PC-3 (cell line): ENCODE measurements around the gene MED15. TPM values are rescaled to one million over a fixed set of nuclear protein-coding genes. Genes with fewer than 3 reads are reported as not detected.

Experiments
- ATAC-seq: fragments of 200-7000 bp; cut with Tn5 transposase; 2 replicates; pipeline ENCODE4 v1.9.1; 2020; ENCODE audit warnings: mild to moderate bottlenecking, moderate library complexity
- BruUV-seq: library from RNA; stranded (reverse); fragments of 400-500 nt; replicated peaks from 2 replicates; lab custom pipeline; 2021; lab: Mats Ljungman, UMichigan
- CTCF ChIA-PET: fragments of 300-600 bp; sonication (Branson Sonifier 250); formaldehyde crosslinking; loops from one replicate; lab custom pipeline; 2022; ENCODE audit warnings: antibody characterized with exemption; lab: Charles Lee
- POLR2A ChIA-PET: fragments of 300-600 bp; sonication (Branson Sonifier 250); formaldehyde crosslinking; loops from one replicate; lab custom pipeline; 2022; ENCODE audit warnings: antibody characterized with exemption; ENCODE audit not compliant: unreplicated experiment; lab: Charles Lee
- DNase-seq: peaks from one replicate; pipeline ENCODE4 v3.0.0-alpha.2; 2015
- H2AFZ ChIP-seq: fragments of 300-600 bp; sonication (generic); 2 replicates; pipeline ENCODE4 v1.6.0; 2016; ENCODE audit warnings: antibody characterized with exemption, low read length
- H3F3A ChIP-seq: fragments of 300-600 bp; sonication (generic); one replicate; pipeline ENCODE4 v1.6.0; 2017; ENCODE audit warnings: antibody characterized with exemption, low read length, control low read depth, mild to moderate bottlenecking; ENCODE audit not compliant: unreplicated experiment
- H3K27ac ChIP-seq: fragments of 300-600 bp; sonication (generic); 2 replicates; pipeline ENCODE4 v1.5.1; 2016; ENCODE audit warnings: mild to moderate bottlenecking, low read length
- H3K27me3 ChIP-seq: fragments of 300-600 bp; sonication (generic); 2 replicates; pipeline ENCODE4 v1.6.1; 2016; ENCODE audit warnings: low read length, mixed read lengths
- H3K36me3 ChIP-seq: fragments of 300-600 bp; sonication (generic); 2 replicates; pipeline ENCODE4 v1.6.1; 2016; ENCODE audit warnings: low read depth, mixed run types, low read length, mixed read lengths
- H3K4me1 ChIP-seq: fragments of 300-600 bp; sonication (generic); 2 replicates; pipeline ENCODE4 v1.5.1; 2016; ENCODE audit warnings: low read length; ENCODE audit not compliant: insufficient read depth
- H3K4me2 ChIP-seq: fragments of 300-600 bp; sonication (generic); 2 replicates; pipeline ENCODE4 v1.6.0; 2016; ENCODE audit warnings: low read length
- H3K4me3 ChIP-seq: fragments of 300-600 bp; sonication (generic); 2 replicates; pipeline ENCODE4 v1.5.1; 2016; ENCODE audit warnings: mild to moderate bottlenecking, low read length, mixed read lengths
- H3K79me2 ChIP-seq: fragments of 300-600 bp; sonication (generic); 2 replicates; pipeline ENCODE4 v1.6.1; 2017; ENCODE audit warnings: low read length, mixed read lengths
- H3K9ac ChIP-seq: fragments of 300-600 bp; sonication (generic); 2 replicates; pipeline ENCODE4 v1.6.0; 2016; ENCODE audit warnings: mild to moderate bottlenecking, low read length
- H3K9me2 ChIP-seq: fragments of 300-600 bp; sonication (generic); replicated peaks from 2 replicates; pipeline ENCODE4 v1.6.1; 2016; ENCODE audit warnings: mixed run types, low read length, mixed read lengths
- H3K9me3 ChIP-seq: fragments of 300-600 bp; sonication (generic); 2 replicates; pipeline ENCODE4 v1.6.1; 2016; ENCODE audit warnings: low read length, mixed read lengths
- H4K20me1 ChIP-seq: fragments of 300-600 bp; sonication (generic); 2 replicates; pipeline ENCODE4 v1.6.1; 2016; ENCODE audit warnings: low read length, mixed read lengths
- CTCF ChIP-seq: fragments of 300-600 bp; sonication (generic); conservative IDR thresholded peaks from 2 replicates; pipeline ENCODE4 v1.5.1; 2017; ENCODE audit warnings: antibody characterized with exemption, low read depth, mild to moderate bottlenecking, low read length
- EZH2 ChIP-seq: fragments of 300-600 bp; sonication (generic); IDR thresholded peaks from one replicate; pipeline ENCODE4 v1.6.1; 2017; ENCODE audit warnings: antibody characterized with exemption, mild to moderate bottlenecking, low read length; ENCODE audit not compliant: unreplicated experiment
- EZH2phosphoT487 ChIP-seq: fragments of 300-600 bp; sonication (generic); IDR thresholded peaks from 2 replicates; pipeline ENCODE4 v1.6.1; 2018; ENCODE audit warnings: mild to moderate bottlenecking, antibody characterized with exemption, low read length, borderline replicate concordance
- intact Hi-C: fragments of 100-400 bp; cut with micrococcal nuclease; formaldehyde crosslinking; loops from 2 replicates; pipeline ENCODE4 v1.9.0; 2023
- total RNA-seq: library from RNA; depleted of rRNA; stranded (reverse); fragments of >200 nt; gene quantifications from 2 replicates; pipeline ENCODE4 v1.2.3, GENCODE V29; 2014

The MED15 gene
- total RNA-seq, 1 experiment from 2014 or later: 55.9 TPM

GRCh38 chr22:20550851-20551744, 43.7 kb downstream of the MED15 start:
- Histone ChIP-seq H4K20me1 (peaks cover 8% of the 10 kb centered on the region; the same call in 1 of the 2 replicates), H3K9me3 (no peaks in the 10 kb centered on the region), H3K4me3 (no peak overlapping the region), H3K9ac (no peak overlapping the region), H3K27ac (no peak overlapping the region), H3K9me2 (no peaks in the 10 kb centered on the region), H3K36me3 (peaks cover 27% of the 10 kb centered on the region), H3F3A (no peaks in the 10 kb centered on the region), H2AFZ (no peak overlapping the region), H3K27me3 (no peaks in the 10 kb centered on the region), H3K4me1 (no peaks in the 10 kb centered on the region), H3K4me2 (no peak overlapping the region), H3K79me2 (peaks cover 65% of the 10 kb centered on the region)
- ChIA-PET CTCF (no interaction called here), POLR2A (no interaction called here)
- intact Hi-C loops: no loop called here
- DNase-seq: no peak
- no peak for TF ChIP-seq CTCF
- no peak for TF ChIP-seq EZH2phosphoT487
- no peak for TF ChIP-seq EZH2
- no TSS peak for BruUV-seq
- ATAC-seq: no peak

- no peak overlapping the region for H3K4me3 ChIP-seq
Measured at GRCh38 chr22:20551805-20552442, 44.5 kb downstream of the MED15 start.

More at GRCh38 chr22:20551805-20552442, 44.5 kb downstream of the MED15 start:
- H3K27ac ChIP-seq: no peak overlapping the region
- no peak overlapping the region for H3K9ac ChIP-seq
- H3K9me3 ChIP-seq: no peaks in the 10 kb centered on the region
- DNase-seq (no peak), ATAC-seq (no peak)
- no peaks in the 10 kb centered on the region for H3K27me3 ChIP-seq
- BruUV-seq: no TSS peak
- CTCF ChIA-PET: no interaction called here
- TF ChIP-seq CTCF (no peak), EZH2 (no peak), EZH2phosphoT487 (no peak)
- H3K9me2 ChIP-seq: no peaks in the 10 kb centered on the region
- H3K79me2 ChIP-seq: peaks cover 62% of the 10 kb centered on the region
- POLR2A ChIA-PET: no interaction called here
- no peak overlapping the region for H2AFZ ChIP-seq
- intact Hi-C loops: no loop called here
- H4K20me1 ChIP-seq: peaks cover 8% of the 10 kb centered on the region; the same call in 1 of the 2 replicates
- H3K4me1 ChIP-seq: no peaks in the 10 kb centered on the region
- no peaks in the 10 kb centered on the region for H3F3A ChIP-seq
- no peak overlapping the region for H3K4me2 ChIP-seq
- peaks cover 32% of the 10 kb centered on the region for H3K36me3 ChIP-seq
